Suprapubic skin (tissue), 4 donors: ENCODE measurements around the gene SIRT3. TPM values are rescaled to one million over a fixed set of nuclear protein-coding genes. Genes with fewer than 3 reads are reported as not detected.
"Not testable (repeated sequence)": the region's sequence is repeated elsewhere in the genome, so short reads cannot be mapped to it uniquely, and the experiment has no call there.

Source experiments
- DNase-seq, 2 donors: peaks; one replicate each; pipeline ENCODE4 v3.0.0-alpha.2; 2019; ENCODE audit warnings: low spot score in 2 of 2
- H3K27ac ChIP-seq: fragments of 200-600 bp; sonication (generic); one replicate; pipeline ENCODE4 v1.5.1; 2019
- H3K27me3 ChIP-seq: fragments of 200-600 bp; sonication (generic); one replicate; pipeline ENCODE4 v1.5.1; 2019
- H3K36me3 ChIP-seq: fragments of 200-600 bp; sonication (generic); one replicate; pipeline ENCODE4 v1.5.1; 2019
- H3K4me1 ChIP-seq: fragments of 200-600 bp; sonication (generic); one replicate; pipeline ENCODE4 v1.5.1; 2019
- H3K4me3 ChIP-seq: fragments of 200-600 bp; sonication (generic); one replicate; pipeline ENCODE4 v1.5.1; 2019; ENCODE audit warnings: mild to moderate bottlenecking
- H3K9me3 ChIP-seq: fragments of 200-600 bp; sonication (generic); one replicate; pipeline ENCODE4 v1.5.1; 2019
- EP300 ChIP-seq: sonication (generic); formaldehyde crosslinking; IDR thresholded peaks from one replicate; pipeline ENCODE4 v1.6.1; 2017; ENCODE audit warnings: antibody characterized with exemption
- POLR2A ChIP-seq, 2 donors: fragments of 450-650 bp; IDR thresholded peaks; one replicate each; pipeline ENCODE4 v1.6.1; 2017; ENCODE audit warnings: antibody characterized with exemption in 2 of 2, mild to moderate bottlenecking in 2 of 2, moderate library complexity in 2 of 2
- POLR2AphosphoS5 ChIP-seq, 3 donors: sonication (generic); formaldehyde crosslinking; IDR thresholded peaks; one replicate each; pipeline ENCODE4 v1.6.1; 2017; ENCODE audit warnings: antibody characterized with exemption in 3 of 3
- WGBS: methylation state at CpG from one replicate; pipeline ENCODE4 v1.1.5; 2018; 5-methylcytosine and 5-hydroxymethylcytosine counted together
- total RNA-seq, 4 donors: library from RNA; depleted of rRNA; stranded (reverse); fragments of >200 nt; gene quantifications; one replicate each; pipeline ENCODE4 v1.1.0, GENCODE V29; 2016
- TF ChIP-seq, protein P1 (sequence below), 2 donors: fragments of 200-600 bp in 1 of 2; fragments of 450-650 bp in 1 of 2; sonication (generic) in 1 of 2; IDR thresholded peaks; one replicate each; pipeline ENCODE4 v1.5.1; 2016 to 2019; ENCODE audit warnings: antibody characterized with exemption in 2 of 2, mild to moderate bottlenecking in 1 of 2, moderate library complexity in 1 of 2

SIRT3 gene
- total RNA-seq, 4 donors from 2014 or later, result 9.1 to 20.1 (median 13.3) TPM

DNA sequence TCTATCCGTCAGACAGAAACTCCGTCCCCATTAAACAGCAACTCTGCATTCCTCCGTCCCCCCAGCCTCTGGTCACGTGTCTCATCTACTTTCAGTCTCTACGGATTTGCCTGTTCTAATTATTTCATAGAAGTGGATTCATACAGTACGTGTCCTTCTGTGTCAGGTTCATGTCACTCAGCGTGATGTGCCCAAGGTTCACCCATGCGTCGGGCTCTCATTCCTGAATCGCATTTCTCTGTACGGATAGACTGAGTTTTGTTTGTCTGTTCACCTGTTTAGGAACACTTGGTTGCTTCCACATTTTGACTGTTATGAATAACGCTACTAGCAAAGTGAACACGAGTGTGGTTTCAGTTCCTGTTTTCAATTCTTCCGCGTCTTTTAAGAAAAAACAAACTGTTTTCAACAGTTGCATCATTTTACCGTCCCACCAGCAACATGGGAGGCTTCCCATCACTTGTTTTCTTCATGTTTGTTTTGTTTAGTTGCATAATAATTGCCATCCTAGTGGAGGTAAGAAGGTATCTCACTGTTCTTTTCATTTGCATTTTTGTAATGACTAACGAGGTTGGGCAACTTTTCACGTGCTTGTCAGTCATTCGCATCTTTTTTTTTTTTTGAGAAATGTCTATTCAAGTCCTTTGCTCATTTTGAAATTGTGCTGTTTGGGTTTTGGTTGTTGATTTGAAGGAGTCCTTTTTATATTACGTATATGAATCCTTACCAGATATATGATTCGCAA is 33.2 kb upstream of the SIRT3 start:
- DNase-seq, result peak; percentile 76 to 81

DNA sequence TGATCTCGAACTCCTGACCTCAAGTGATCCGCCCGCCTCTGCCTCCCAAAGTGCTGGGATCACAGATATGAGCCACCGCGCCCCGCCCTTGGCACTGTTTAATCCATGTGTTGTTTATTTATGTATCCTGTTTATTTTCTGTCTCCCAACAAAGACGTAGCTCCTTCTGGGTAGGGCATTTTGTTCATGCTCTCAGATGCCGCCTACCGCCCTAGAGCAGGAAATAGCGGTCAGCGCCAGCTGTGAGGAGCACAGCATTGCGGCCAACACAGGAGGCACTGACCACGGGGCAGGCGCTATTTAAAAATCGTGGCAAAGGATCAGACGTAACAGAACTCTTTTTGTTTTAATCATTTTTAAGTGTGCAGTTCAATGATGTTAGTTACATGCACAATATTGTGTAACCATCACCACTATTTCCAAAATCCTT is 32.6 kb upstream of the SIRT3 start:
- H3K36me3 ChIP-seq, H3K9me3 ChIP-seq, H3K27me3 ChIP-seq: not testable (repeated sequence)
- peak overlapping the region; percentile 81 for H3K27ac ChIP-seq
- peak overlapping the region; percentile 38 for H3K4me3 ChIP-seq
- H3K4me1 ChIP-seq, result peaks cover 17% of the 10 kb centered on the region
- peak in 1 of 2 donors; percentile 9 for TF ChIP-seq POLR2A (IDR thresholded peaks at IDR 0.05)
- TF ChIP-seq POLR2AphosphoS5 (IDR thresholded peaks at IDR 0.05), result peak in 1 of 3 donors; percentile 25
- 22% methylated on average over 16 of the region's 16 CpGs for WGBS
- DNase-seq, result peak; percentile 88 to 91

More for the DNA sequence above, 33.2 kb upstream of the SIRT3 start:
- Histone ChIP-seq H3K9me3 (no peaks in the 10 kb centered on the region), H3K27ac (peak overlapping the region; percentile 81), H3K36me3 (no peaks in the 10 kb centered on the region), H3K4me3 (peak overlapping the region; percentile 38), H3K27me3 (no peaks in the 10 kb centered on the region), H3K4me1 (peaks cover 17% of the 10 kb centered on the region)
- 45% methylated on average over 21 of the region's 21 CpGs for WGBS
- TF ChIP-seq EP300 (no peak), POLR2A (IDR thresholded peaks at IDR 0.05) (no peak), POLR2AphosphoS5 (IDR thresholded peaks at IDR 0.05) (peak in 2 of 3 donors; percentile 43 to 72)
- TF ChIP-seq, protein P1, sequence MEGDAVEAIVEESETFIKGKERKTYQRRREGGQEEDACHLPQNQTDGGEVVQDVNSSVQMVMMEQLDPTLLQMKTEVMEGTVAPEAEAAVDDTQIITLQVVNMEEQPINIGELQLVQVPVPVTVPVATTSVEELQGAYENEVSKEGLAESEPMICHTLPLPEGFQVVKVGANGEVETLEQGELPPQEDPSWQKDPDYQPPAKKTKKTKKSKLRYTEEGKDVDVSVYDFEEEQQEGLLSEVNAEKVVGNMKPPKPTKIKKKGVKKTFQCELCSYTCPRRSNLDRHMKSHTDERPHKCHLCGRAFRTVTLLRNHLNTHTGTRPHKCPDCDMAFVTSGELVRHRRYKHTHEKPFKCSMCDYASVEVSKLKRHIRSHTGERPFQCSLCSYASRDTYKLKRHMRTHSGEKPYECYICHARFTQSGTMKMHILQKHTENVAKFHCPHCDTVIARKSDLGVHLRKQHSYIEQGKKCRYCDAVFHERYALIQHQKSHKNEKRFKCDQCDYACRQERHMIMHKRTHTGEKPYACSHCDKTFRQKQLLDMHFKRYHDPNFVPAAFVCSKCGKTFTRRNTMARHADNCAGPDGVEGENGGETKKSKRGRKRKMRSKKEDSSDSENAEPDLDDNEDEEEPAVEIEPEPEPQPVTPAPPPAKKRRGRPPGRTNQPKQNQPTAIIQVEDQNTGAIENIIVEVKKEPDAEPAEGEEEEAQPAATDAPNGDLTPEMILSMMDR (IDR thresholded peaks at IDR 0.05), result peak; percentile 22 to 49

DNA sequence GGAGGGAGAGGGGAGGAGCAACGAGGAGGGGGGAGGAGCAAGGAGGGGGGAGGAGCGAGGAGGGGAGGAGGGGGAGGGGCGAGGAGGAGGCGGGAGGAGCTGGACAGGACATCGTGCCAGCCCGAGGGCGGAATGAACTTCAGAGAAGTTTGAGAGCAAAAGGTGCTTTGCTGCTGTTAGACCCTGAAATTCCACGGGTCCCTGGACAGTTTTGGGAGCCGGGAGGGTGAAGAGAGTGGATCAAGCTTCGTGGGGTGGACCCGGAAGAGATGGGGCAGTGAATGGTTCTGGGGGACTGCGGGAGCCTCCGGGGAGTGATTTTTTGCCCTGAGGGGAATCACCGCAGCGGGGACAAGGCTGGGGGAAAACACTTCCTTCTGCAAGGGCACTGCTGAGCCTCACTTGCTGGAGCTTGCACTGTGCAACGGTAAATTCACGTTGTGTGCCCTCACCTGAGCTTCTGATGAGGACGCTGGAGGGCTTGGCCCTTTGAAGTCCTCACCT is 31.4 kb upstream of the SIRT3 start:
- no peaks in the 10 kb centered on the region for H3K36me3 ChIP-seq
- peaks cover 17% of the 10 kb centered on the region for H3K4me1 ChIP-seq
- peak overlapping the region; percentile 81 for H3K27ac ChIP-seq
- peak overlapping the region; percentile 38 for H3K4me3 ChIP-seq
- 14% methylated on average over 18 of the region's 18 CpGs for WGBS
- DNase-seq, result peak in 1 of 2 donors; percentile 86
- no peak for TF ChIP-seq POLR2AphosphoS5 (IDR thresholded peaks at IDR 0.05)
- TF ChIP-seq POLR2A (IDR thresholded peaks at IDR 0.05), result no peak
- TF ChIP-seq, protein P1 (IDR thresholded peaks at IDR 0.05), result no peak
- TF ChIP-seq EP300, result no peak
- H3K9me3 ChIP-seq, result no peaks in the 10 kb centered on the region
- no peaks in the 10 kb centered on the region for H3K27me3 ChIP-seq

DNA sequence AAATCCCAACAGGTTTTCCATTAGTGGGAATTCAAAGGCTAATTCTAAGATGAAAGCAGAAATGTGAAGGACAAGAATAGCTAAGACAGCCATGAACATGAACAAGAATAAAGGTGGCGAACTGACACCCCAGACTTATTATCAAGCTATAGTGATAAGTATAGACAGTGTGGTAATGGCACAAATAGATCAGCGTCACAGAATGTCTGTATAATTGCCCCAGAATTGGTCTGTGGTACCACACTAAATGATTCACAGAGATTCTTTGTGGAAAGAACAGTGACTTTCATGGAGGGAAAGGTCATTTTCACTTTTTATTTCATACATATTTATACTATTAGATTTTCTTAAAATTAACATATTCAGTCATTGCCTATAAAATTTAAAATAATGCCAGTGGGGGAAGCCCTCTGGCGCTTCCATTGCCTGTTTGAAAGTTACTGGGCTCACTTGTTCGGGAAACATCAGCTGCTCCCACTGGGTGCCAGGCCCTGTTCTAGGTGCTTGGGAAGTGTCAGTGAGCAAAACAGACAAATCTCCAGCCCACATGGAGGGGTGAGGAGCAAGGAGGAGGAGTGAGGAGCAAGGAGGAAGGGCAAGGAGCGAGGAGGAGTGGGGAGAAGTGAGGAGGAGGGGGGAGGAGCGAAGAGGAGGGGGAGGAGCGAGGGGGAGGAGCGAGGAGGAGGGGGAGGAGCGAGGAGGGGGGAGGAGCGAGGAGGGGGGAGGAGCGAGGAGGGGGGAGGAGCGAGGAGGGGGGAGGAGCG is 30.7 kb upstream of the SIRT3 start:
- peak in 1 of 2 donors; percentile 75 for DNase-seq
- no peaks in the 10 kb centered on the region for H3K9me3 ChIP-seq
- no peaks in the 10 kb centered on the region for H3K27me3 ChIP-seq
- peaks cover 17% of the 10 kb centered on the region for H3K4me1 ChIP-seq
- no peaks in the 10 kb centered on the region for H3K36me3 ChIP-seq
- H3K4me3 ChIP-seq, result no peak overlapping the region
- TF ChIP-seq POLR2A (IDR thresholded peaks at IDR 0.05), result no peak
- TF ChIP-seq POLR2AphosphoS5 (IDR thresholded peaks at IDR 0.05), result no peak
- TF ChIP-seq, protein P1 (IDR thresholded peaks at IDR 0.05), result no peak
- no peak for TF ChIP-seq EP300
- H3K27ac ChIP-seq, result no peak overlapping the region
- WGBS, result 55% methylated on average over 5 of the region's 13 CpGs

DNA sequence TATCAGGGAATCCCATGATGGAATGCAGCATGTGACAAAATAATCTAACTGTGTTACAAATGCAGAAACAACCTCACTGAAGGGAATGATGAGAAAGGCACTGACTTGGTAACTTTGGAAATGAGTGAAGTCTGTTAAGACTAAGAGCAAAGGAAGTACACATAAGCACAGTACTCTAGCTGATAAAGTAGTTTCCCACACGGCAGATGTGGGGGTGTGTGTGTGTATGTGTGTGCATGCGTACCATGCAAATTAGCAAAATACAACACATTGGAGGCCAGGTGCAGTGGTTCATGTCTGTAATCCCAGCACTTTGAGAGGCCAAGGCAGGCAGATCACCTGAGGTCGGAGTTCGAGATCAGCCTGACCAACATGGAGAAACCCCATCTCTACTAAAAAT is 25.5 kb upstream of the SIRT3 start:
- 88% methylated on average over 4 of the region's 4 CpGs for WGBS
- no peaks in the 10 kb centered on the region for H3K9me3 ChIP-seq
- TF ChIP-seq, protein P1 (IDR thresholded peaks at IDR 0.05), result no peak
- TF ChIP-seq POLR2A (IDR thresholded peaks at IDR 0.05), result no peak
- TF ChIP-seq EP300, result no peak
- TF ChIP-seq POLR2AphosphoS5 (IDR thresholded peaks at IDR 0.05), result no peak
- no peak overlapping the region for H3K27ac ChIP-seq
- no peak for DNase-seq
- H3K27me3 ChIP-seq, result no peaks in the 10 kb centered on the region
- no peaks in the 10 kb centered on the region for H3K4me1 ChIP-seq
- no peaks in the 10 kb centered on the region for H3K36me3 ChIP-seq
- no peak overlapping the region for H3K4me3 ChIP-seq
